OCI-LY1 (cell line): ENCODE data around the gene RBKS.

Source experiments
- H2AFZ ChIP-seq: fragments of 200-600 bp; sonication (generic), shearing (Covaris generic); 2 replicates; pipeline ENCODE4 v1.6.0; 2014; ENCODE audit warnings: antibody characterized with exemption, mild to moderate bottlenecking, low read length
- H3F3A ChIP-seq: fragments of 200-600 bp; sonication (generic), shearing (Covaris generic); 2 replicates; pipeline ENCODE4 v1.6.0; 2014; ENCODE audit warnings: mild to moderate bottlenecking, antibody characterized with exemption, low read length, moderate library complexity; ENCODE audit not compliant: insufficient read depth
- H3K27ac ChIP-seq: fragments of 200-600 bp; sonication (generic); 2 replicates; pipeline ENCODE4 v1.5.1; 2014; ENCODE audit warnings: low read length, mixed run types, mild to moderate bottlenecking, low read depth; ENCODE audit not compliant: poor library complexity, severe bottlenecking
- H3K27me3 ChIP-seq: fragments of 200-600 bp; sonication (generic); 2 replicates; pipeline ENCODE4 v1.6.0; 2014; ENCODE audit warnings: antibody characterized with exemption, mild to moderate bottlenecking, low read length, moderate library complexity; ENCODE audit not compliant: insufficient read depth
- H3K36me3 ChIP-seq: fragments of 200-600 bp; sonication (generic); 2 replicates; pipeline ENCODE4 v1.6.1; 2014; ENCODE audit warnings: mild to moderate bottlenecking, antibody characterized with exemption, low read length, moderate library complexity, mixed read lengths; ENCODE audit not compliant: insufficient read depth
- H3K4me1 ChIP-seq: fragments of 200-600 bp; sonication (generic); 2 replicates; pipeline ENCODE4 v1.5.1; 2014; ENCODE audit warnings: mild to moderate bottlenecking, low read length, moderate library complexity; ENCODE audit not compliant: insufficient read depth, severe bottlenecking
- H3K4me2 ChIP-seq: fragments of 200-600 bp; sonication (generic), shearing (Covaris generic); 2 replicates; pipeline ENCODE4 v1.6.1; 2014; ENCODE audit warnings: low read length
- H3K4me3 ChIP-seq: fragments of 200-600 bp; sonication (generic); 2 replicates; pipeline ENCODE4 v1.5.1; 2014; ENCODE audit warnings: low read length, low read depth, mild to moderate bottlenecking, mixed read lengths; ENCODE audit not compliant: poor library complexity, severe bottlenecking
- H3K79me2 ChIP-seq: fragments of 200-600 bp; shearing (Covaris generic); 2 replicates; pipeline ENCODE4 v1.6.1; 2016; ENCODE audit warnings: mixed run types, low read length, mixed read lengths; ENCODE audit not compliant: insufficient read depth
- H3K9ac ChIP-seq: fragments of 200-600 bp; sonication (generic), shearing (Covaris generic); 2 replicates; pipeline ENCODE4 v1.6.1; 2014; ENCODE audit warnings: mild to moderate bottlenecking, low read length, mixed read lengths
- H3K9me2 ChIP-seq: fragments of 200-600 bp; sonication (generic), shearing (Covaris generic); 2 replicates; pipeline ENCODE4 v1.6.1; 2014; ENCODE audit warnings: low read depth, mild to moderate bottlenecking, low read length, mixed read lengths
- H3K9me3 ChIP-seq: fragments of 200-600 bp; shearing (Covaris generic); 2 replicates; pipeline ENCODE4 v1.6.1; 2014; ENCODE audit warnings: low read length, mixed read lengths
- H4K20me1 ChIP-seq: fragments of 200-600 bp; sonication (generic), shearing (Covaris generic); 2 replicates; pipeline ENCODE4 v1.6.0; 2016; ENCODE audit warnings: mild to moderate bottlenecking, low read length; ENCODE audit not compliant: insufficient read depth
- EZH2 ChIP-seq: fragments of 200-600 bp; sonication (generic), shearing (Covaris generic); IDR thresholded peaks from 2 replicates; pipeline ENCODE4 v1.8.0; 2017; ENCODE audit warnings: borderline replicate concordance, mixed run types, mild to moderate bottlenecking, antibody characterized with exemption, low read length, moderate library complexity, mixed read lengths
- TF ChIP-seq, protein P1 (sequence below): fragments of 200-600 bp; sonication (generic), shearing (Covaris generic); IDR thresholded peaks from 2 replicates; pipeline ENCODE4 v1.5.1; 2017; ENCODE audit warnings: mild to moderate bottlenecking, antibody characterized with exemption, low read length, moderate library complexity, mixed read lengths

Gene RBKS

GRCh38 chr2:27907547-27907946 lies 17.4 kb upstream of the RBKS start:
- H3K27ac ChIP-seq = no peak overlapping the region
- no peaks in the 10 kb centered on the region for H3K9me2 ChIP-seq
- no peaks in the 10 kb centered on the region; the same call in 1 of the 2 replicates for H3K79me2 ChIP-seq
- H3F3A ChIP-seq = no peaks in the 10 kb centered on the region
- no peak overlapping the region for H3K9ac ChIP-seq
- no peaks in the 10 kb centered on the region for H3K36me3 ChIP-seq
- H3K4me2 ChIP-seq = no peak overlapping the region
- H2AFZ ChIP-seq = no peak overlapping the region
- H3K27me3 ChIP-seq = no peaks in the 10 kb centered on the region
- no peaks in the 10 kb centered on the region for H3K4me1 ChIP-seq
- no peaks in the 10 kb centered on the region for H3K9me3 ChIP-seq
- no peaks in the 10 kb centered on the region for H4K20me1 ChIP-seq
- TF ChIP-seq EZH2 = no peak
- TF ChIP-seq, protein P1, sequence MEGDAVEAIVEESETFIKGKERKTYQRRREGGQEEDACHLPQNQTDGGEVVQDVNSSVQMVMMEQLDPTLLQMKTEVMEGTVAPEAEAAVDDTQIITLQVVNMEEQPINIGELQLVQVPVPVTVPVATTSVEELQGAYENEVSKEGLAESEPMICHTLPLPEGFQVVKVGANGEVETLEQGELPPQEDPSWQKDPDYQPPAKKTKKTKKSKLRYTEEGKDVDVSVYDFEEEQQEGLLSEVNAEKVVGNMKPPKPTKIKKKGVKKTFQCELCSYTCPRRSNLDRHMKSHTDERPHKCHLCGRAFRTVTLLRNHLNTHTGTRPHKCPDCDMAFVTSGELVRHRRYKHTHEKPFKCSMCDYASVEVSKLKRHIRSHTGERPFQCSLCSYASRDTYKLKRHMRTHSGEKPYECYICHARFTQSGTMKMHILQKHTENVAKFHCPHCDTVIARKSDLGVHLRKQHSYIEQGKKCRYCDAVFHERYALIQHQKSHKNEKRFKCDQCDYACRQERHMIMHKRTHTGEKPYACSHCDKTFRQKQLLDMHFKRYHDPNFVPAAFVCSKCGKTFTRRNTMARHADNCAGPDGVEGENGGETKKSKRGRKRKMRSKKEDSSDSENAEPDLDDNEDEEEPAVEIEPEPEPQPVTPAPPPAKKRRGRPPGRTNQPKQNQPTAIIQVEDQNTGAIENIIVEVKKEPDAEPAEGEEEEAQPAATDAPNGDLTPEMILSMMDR = no peak
- H3K4me3 ChIP-seq = no peak overlapping the region

DNA sequence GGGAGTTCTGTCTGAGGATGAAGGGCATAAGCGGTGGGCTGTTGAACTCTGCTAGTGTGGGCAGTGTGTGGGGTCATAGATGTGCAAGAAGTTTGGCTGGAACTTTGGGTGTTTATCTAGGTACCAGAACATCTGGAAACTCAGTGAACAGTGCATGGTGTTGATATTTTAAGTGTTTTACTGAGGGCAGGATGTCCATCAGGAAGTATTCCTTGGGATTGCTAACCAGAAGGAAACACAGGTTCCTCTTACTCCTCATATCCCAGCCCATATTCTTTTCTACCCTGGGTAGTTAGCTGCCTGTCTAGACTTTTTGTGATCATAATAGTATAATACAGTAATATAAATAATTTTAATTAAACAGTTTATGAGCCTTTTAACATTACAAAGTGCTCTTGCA lies 15.9 kb upstream of the RBKS start:
- H3F3A ChIP-seq = no peaks in the 10 kb centered on the region
- H3K27me3 ChIP-seq = no peaks in the 10 kb centered on the region
- no peaks in the 10 kb centered on the region for H3K9me2 ChIP-seq
- no peaks in the 10 kb centered on the region for H4K20me1 ChIP-seq
- no peak overlapping the region for H3K4me3 ChIP-seq
- no peaks in the 10 kb centered on the region; the same call in 1 of the 2 replicates for H3K79me2 ChIP-seq
- no peaks in the 10 kb centered on the region for H3K9me3 ChIP-seq
- TF ChIP-seq, protein P1 = no peak
- no peak for TF ChIP-seq EZH2
- H3K9ac ChIP-seq = no peak overlapping the region
- H3K27ac ChIP-seq = no peak overlapping the region
- no peaks in the 10 kb centered on the region for H3K4me1 ChIP-seq
- no peak overlapping the region for H2AFZ ChIP-seq
- no peak overlapping the region for H3K4me2 ChIP-seq
- no peaks in the 10 kb centered on the region; the same call in 1 of the 2 replicates for H3K36me3 ChIP-seq

DNA sequence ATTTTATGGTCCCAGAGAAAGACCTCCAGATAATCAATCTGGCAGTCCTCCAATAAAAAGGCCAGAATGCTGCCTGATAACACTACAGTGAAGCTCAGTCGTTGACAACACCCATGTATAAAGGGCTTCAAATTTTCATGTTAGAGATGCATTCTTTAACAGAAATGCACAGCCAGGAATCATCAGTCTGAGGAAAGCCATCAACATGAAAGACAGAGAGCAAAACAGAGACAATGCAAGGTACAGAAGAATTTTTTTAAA lies 14.1 kb upstream of the RBKS start:
- no peak overlapping the region for H3K4me2 ChIP-seq
- H3K36me3 ChIP-seq = no peaks in the 10 kb centered on the region; the same call in 1 of the 2 replicates
- H3K27me3 ChIP-seq = no peaks in the 10 kb centered on the region
- H3K9ac ChIP-seq = no peak overlapping the region
- H3K79me2 ChIP-seq = no peaks in the 10 kb centered on the region
- no peaks in the 10 kb centered on the region for H3K4me1 ChIP-seq
- H2AFZ ChIP-seq = no peak overlapping the region
- no peak overlapping the region for H3K27ac ChIP-seq
- no peaks in the 10 kb centered on the region for H3F3A ChIP-seq
- H4K20me1 ChIP-seq = no peaks in the 10 kb centered on the region
- H3K9me3 ChIP-seq = no peaks in the 10 kb centered on the region
- TF ChIP-seq EZH2 = no peak
- TF ChIP-seq, protein P1 = no peak
- H3K9me2 ChIP-seq = no peaks in the 10 kb centered on the region
- H3K4me3 ChIP-seq = no peak overlapping the region
